Panc1 (cell line): ENCODE measurements around the gene AKR1C8. TPM values are rescaled to one million over a fixed set of nuclear protein-coding genes. Genes with fewer than 3 reads are reported as not detected.
"Not testable (repeated sequence)": the region's sequence is repeated elsewhere in the genome, so short reads cannot be mapped to it uniquely, and the experiment has no call there.

Experiments
- ATAC-seq: fragments of 200-7000 bp; cut with Tn5 transposase; 2 replicates; pipeline ENCODE4 v1.9.1; 2020; ENCODE audit warnings: mild to moderate bottlenecking, moderate library complexity
- BruUV-seq: library from RNA; stranded (reverse); fragments of 400-500 nt; replicated peaks from 2 replicates; lab custom pipeline; 2021; lab: Mats Ljungman, UMichigan
- CTCF ChIA-PET: fragments of 300-600 bp; sonication (Branson Sonifier 250); formaldehyde crosslinking; loops from one replicate; lab custom pipeline; 2022; ENCODE audit warnings: antibody characterized with exemption; lab: Charles Lee
- POLR2A ChIA-PET: fragments of 300-600 bp; sonication (Branson Sonifier 250); formaldehyde crosslinking; loops from one replicate; lab custom pipeline; 2022; ENCODE audit warnings: antibody characterized with exemption; lab: Charles Lee
- DNase-seq: peaks from one replicate; pipeline ENCODE4 v3.0.0-alpha.2; 2010; ENCODE audit warnings: low read depth, low spot score
- H3K27ac ChIP-seq: 2 replicates; pipeline ENCODE4 v1.5.1; 2011; ENCODE audit warnings: mild to moderate bottlenecking, low read length, inconsistent platforms
- H3K27me3 ChIP-seq: fragments of 200-500 bp; sonication (Bioruptor generic); 2 replicates; pipeline ENCODE4 v1.6.0; 2014; ENCODE audit warnings: low read length, inconsistent platforms; ENCODE audit not compliant: control insufficient read depth, insufficient read depth
- H3K36me3 ChIP-seq: fragments of 200-500 bp; sonication (Bioruptor generic); 2 replicates; pipeline ENCODE4 v1.5.1; 2014; ENCODE audit warnings: inconsistent platforms, mild to moderate bottlenecking, low read length, moderate library complexity; ENCODE audit not compliant: control insufficient read depth, insufficient read depth
- H3K4me1 ChIP-seq: 2 replicates; pipeline ENCODE4 v1.5.1; 2011; ENCODE audit warnings: inconsistent platforms, mild to moderate bottlenecking, low read length, moderate library complexity; ENCODE audit not compliant: control insufficient read depth, insufficient read depth
- H3K4me3 ChIP-seq, 2 experiments: 2 replicates each; pipeline ENCODE4 v1.5.1; 2011 to 2012; ENCODE audit warnings: low read depth in 2 of 2, low read length in 2 of 2, mild to moderate bottlenecking in 2 of 2, inconsistent platforms in 1 of 2, moderate library complexity in 1 of 2
- H3K9me3 ChIP-seq: fragments of 200-500 bp; sonication (Bioruptor generic); 2 replicates; pipeline ENCODE4 v1.5.1; 2014; ENCODE audit warnings: low read depth, mild to moderate bottlenecking, inconsistent platforms, low read length, moderate library complexity; ENCODE audit not compliant: control insufficient read depth, insufficient read depth
- CTCF ChIP-seq: fragments of 450-650 bp; IDR thresholded peaks from 2 replicates; pipeline ENCODE4 v1.5.1; 2017; ENCODE audit warnings: mild to moderate bottlenecking
- POLR2AphosphoS5 ChIP-seq: IDR thresholded peaks from 2 replicates; pipeline ENCODE4 v1.6.1; 2012; ENCODE audit warnings: mild to moderate bottlenecking, low read depth, low read length, moderate library complexity
- REST ChIP-seq, 2 experiments: IDR thresholded peaks; 2 replicates each; pipeline ENCODE4 v1.6.1; 2011 to 2012; ENCODE audit warnings: low read depth in 2 of 2, control low read depth in 1 of 2, low read length in 1 of 2, mild to moderate bottlenecking in 1 of 2, moderate library complexity in 1 of 2; ENCODE audit not compliant: insufficient read depth in 1 of 2
- SIN3A ChIP-seq: IDR thresholded peaks from 2 replicates; pipeline ENCODE4 v1.6.1; 2012; ENCODE audit warnings: low read depth, mild to moderate bottlenecking, low read length, moderate library complexity, borderline replicate concordance; ENCODE audit not compliant: insufficient read depth
- TCF7L2 ChIP-seq: IDR thresholded peaks from 2 replicates; pipeline ENCODE4 v1.6.1; 2011; ENCODE audit warnings: mild to moderate bottlenecking, low read depth, low read length, inconsistent platforms
- in situ Hi-C: cut with HindIII; loops from 2 replicates; pipeline ENCODE4 v1.10.0; 2016; ENCODE audit warnings: low sequenced_read_pairs, low pct_unique_long_range_greater_than_20kb
- intact Hi-C: fragments of 100-400 bp; cut with micrococcal nuclease; formaldehyde crosslinking; loops from one replicate; pipeline ENCODE4 v1.10.0; 2022; ENCODE audit not compliant: unreplicated experiment
- total RNA-seq: library from RNA; stranded (reverse); gene quantifications from one replicate; pipeline ENCODE4 v1.2.1, GENCODE V29; 2021; ENCODE audit not compliant: unreplicated experiment

Gene AKR1C8
- total RNA-seq, 1 experiment from 2014 or later, result not detected

- Histone ChIP-seq H3K36me3 (no peaks in the 10 kb centered on the region), H3K4me3 (no peak overlapping the region), H3K27ac (no peak overlapping the region), H3K27me3 (no peaks in the 10 kb centered on the region), H3K4me1 (no peaks in the 10 kb centered on the region), H3K9me3 (no peaks in the 10 kb centered on the region)
- DNase-seq (no peak), ATAC-seq (no peak)
- in situ Hi-C loops (no loop called here), intact Hi-C loops (no loop called here)
- no peak for TF ChIP-seq CTCF
- TF ChIP-seq TCF7L2, result no peak
- TF ChIP-seq REST (IDR thresholded peaks at IDR 0.05; ENCODE audit: insufficient read depth in 1 of 2, low read depth in 2 of 2, low read length in 1 of 2), result no peak
- TF ChIP-seq POLR2AphosphoS5, result no peak
- no peak for TF ChIP-seq SIN3A
- BruUV-seq, result no TSS peak
- CTCF ChIA-PET, result no interaction called here
- POLR2A ChIA-PET, result no interaction called here
Observed at GRCh38 chr10:5117026-5117425, 67.9 kb downstream of the AKR1C8 start.

- ChIA-PET CTCF (no interaction called here), POLR2A (no interaction called here)
- no peaks in the 10 kb centered on the region for H3K4me1 ChIP-seq
- ATAC-seq (no peak), DNase-seq (no peak)
- no TSS peak for BruUV-seq
- H3K9me3 ChIP-seq, result no peaks in the 10 kb centered on the region
- intact Hi-C loops, result no loop called here
- no peak overlapping the region for H3K4me3 ChIP-seq
- H3K36me3 ChIP-seq, result no peaks in the 10 kb centered on the region
- no peak overlapping the region for H3K27ac ChIP-seq
- in situ Hi-C loops, result no loop called here
- no peak for TF ChIP-seq REST (IDR thresholded peaks at IDR 0.05; ENCODE audit: insufficient read depth in 1 of 2, low read depth in 2 of 2, low read length in 1 of 2)
- no peak for TF ChIP-seq SIN3A
- TF ChIP-seq POLR2AphosphoS5, result no peak
- no peak for TF ChIP-seq TCF7L2
- no peak for TF ChIP-seq CTCF
- no peaks in the 10 kb centered on the region for H3K27me3 ChIP-seq
Observed at GRCh38 chr10:5116621-5117020, 68.3 kb downstream of the AKR1C8 start.

- H3K9me3 ChIP-seq, ATAC-seq, intact Hi-C loops, BruUV-seq, H3K36me3 ChIP-seq, CTCF ChIA-PET, H3K4me3 ChIP-seq, POLR2A ChIA-PET, DNase-seq, H3K27ac ChIP-seq, H3K4me1 ChIP-seq, H3K27me3 ChIP-seq, in situ Hi-C loops: not testable (repeated sequence)
Observed at GRCh38 chr10:5109861-5110260, 75.1 kb downstream of the AKR1C8 start.
